CD4-positive, alpha-beta T cell treated with Interleukin-17A for 4 hours (primary cell): ENCODE measurements around the gene DNER.
"Not testable (repeated sequence)": the region's sequence is repeated elsewhere in the genome, so short reads cannot be mapped to it uniquely, and the experiment has no call there.

Experiments
- DNase-seq: peaks from one replicate; pipeline ENCODE4 v3.0.0-alpha.2; 2020; ENCODE audit warnings: mixed read lengths

DNER gene

DNA sequence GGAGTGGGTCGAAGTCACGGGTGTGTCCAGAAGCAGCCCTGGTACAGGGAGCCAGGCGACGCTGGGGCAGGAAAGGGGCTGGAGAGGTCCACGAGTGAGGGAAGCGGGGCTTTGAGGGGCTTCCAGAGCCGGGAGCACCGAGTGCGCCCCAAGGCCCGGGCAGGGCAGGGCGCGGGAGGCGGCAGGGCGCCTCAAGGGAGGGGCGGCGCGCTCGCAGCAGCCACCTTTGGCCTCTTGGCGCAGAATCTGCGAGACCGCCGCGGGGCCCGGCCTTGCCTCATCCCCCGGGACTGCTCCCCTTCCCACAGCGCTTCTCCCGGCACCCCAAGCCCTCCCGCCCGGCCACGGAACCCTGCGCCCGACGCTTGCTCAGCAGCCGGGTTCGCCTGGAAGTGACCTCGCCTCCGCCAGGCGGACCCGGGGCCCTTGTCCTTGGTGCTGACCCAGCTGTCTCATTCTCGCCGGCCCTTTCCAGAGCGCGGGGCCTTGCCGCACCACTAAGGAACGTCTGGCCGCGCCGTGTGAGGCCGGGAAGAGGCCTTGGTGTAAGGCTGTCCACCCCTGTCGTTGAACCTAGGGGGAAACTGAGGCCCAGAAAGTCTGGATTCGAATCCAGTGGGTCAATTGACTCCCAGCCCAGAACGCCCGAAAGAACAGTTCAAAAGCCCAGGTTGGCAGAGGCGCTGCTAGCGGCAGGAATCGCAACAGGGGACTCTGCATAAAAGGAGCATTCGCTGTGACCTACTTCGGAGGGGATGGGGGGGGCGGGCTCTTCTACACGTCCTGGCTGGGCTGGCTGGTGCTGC lies 584 bp upstream of the DNER start:
- peak; percentile 18 for DNase-seq

DNA sequence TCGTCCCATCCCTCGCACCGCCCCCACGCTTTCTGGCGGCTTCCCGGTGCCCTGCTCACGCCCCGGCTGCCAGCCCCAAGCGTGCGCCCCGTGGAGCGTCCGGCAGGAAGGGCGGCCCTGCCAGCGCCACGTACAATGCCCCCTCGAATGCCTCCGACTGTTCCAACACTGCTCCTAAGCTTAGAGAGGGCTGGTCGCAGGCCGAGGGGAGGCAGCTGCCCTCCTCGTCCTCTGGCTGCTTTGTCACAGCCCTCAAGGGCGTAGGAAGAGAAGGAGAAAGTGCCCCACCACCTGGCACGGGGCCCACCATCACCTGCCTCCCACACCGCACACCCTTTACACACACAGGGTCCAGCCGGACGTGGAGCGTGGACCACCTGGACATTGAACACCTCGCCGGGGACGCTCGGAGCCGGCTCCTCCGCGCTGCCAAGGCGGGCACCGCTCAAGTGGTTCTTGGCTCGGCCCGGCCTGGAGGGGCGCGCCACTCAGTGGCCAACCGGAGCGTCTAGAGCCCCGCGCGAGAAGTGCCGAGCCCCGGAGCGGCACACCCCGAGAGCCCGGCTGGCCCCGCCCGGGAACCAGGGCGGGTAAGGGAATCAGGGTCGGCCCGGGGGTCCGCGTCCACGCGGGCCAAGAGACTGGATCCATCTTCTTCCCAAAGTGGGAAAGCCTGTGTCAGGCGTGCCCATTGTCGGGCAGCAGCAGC lies 830 bp downstream of the DNER start:
- no peak for DNase-seq

DNA sequence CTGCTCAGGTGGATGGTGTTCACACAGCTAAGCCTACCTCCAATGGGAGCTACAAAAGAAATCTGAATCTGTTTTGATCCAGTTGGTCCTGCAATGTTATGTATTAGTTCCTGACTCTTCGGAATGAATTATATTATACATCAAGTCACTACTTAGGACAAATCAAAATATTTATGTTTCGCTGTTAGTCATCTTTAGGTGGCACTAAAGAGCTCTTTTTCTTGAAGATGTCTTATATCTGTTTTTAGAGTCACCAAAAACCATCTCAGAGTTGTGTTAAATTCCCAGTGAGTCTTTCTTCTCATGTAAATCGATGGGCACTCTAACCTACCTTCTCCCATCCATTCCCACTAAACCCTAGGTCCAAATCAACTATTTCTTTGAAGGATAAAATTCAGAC lies 2.2 kb downstream of the DNER start:
- no peak for DNase-seq

DNA sequence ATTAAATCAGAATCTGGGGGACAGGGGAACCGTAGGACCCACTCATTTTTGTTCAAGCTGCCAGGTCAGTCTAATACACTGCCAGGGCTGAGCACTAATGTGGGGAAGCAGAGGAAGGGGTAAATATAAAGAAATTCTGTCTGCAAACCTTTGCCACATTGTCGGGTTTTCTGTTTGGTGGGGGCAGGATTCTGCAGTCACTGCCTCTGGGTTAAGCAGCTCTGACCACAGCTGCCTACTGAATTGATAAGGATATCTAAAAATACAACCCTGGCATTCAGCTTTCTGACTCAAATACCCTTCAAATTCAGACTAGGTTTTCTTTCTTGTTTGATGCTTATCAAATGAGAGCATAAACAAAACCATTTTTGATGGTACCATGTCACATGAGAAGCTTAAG lies 6.0 kb downstream of the DNER start:
- DNase-seq: no peak

DNA sequence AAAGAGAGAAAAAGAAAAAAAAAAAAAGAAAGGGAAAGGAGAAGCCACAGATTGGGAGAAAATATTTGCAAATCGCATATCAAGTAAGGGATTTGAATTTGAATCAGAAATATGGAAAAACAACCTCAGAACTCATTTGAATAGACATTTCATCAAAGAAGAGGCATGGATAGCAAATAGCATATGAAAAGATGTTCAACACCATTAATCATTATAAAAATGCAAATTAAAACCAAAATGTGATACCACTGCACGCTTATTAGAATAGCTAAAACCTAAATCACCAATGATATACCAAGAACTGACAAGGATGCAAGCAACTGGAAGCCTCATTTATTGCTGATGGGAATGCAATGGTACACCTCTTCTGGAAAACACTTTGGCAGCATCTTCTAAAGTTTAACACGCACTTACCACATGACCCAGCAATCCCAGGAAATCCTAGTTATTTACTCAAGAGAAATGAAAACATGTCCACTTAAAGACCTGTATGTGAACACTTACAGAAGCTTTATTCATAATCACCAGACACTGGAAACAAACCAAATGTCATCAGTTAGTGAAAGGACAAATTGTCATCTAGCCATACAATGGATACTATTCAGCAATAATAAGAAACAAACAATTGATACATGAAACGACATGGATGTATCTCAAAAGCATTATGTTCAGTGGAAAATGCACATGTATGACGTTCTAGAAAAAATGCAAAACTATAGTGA lies 10.3 kb downstream of the DNER start:
- no peak for DNase-seq

DNA sequence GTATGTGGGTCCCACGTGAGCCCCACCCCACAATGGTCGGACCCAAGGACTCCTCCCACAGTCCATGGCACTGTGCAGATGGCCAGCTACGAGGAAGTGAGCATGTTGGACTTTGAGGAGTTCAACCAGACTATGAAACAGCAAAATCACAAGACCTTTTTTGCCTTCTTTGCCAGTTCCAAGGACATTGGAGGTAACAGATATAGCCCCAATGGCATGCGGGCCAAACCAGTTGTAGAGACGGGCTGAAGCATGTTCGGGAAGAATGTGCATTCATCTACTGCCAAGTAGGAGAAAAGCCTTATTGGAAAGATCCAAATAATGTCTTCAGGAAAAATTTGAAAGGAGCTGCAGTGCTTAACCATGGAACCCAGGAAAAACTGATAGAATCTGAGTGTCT lies 12.6 kb downstream of the DNER start:
- no peak for DNase-seq

DNA sequence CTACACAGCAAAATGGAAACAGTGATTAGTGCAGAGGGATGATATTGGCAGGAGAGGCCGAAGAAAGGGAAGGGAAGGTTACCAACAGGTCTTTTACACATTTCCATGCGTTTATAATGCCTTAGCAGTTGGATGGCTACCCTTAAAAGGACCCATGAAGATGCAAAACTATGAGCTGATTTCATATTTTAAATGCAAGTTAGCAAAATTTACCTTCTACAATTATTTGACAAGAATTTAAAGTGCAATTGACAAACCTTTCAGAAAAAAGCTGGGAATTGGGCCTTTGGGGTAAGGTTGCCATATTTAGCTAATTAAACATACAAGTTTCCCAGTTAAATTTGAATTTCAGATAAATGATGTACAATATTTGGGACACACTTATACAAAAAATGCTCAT lies 13.3 kb downstream of the DNER start:
- DNase-seq: no peak

DNA sequence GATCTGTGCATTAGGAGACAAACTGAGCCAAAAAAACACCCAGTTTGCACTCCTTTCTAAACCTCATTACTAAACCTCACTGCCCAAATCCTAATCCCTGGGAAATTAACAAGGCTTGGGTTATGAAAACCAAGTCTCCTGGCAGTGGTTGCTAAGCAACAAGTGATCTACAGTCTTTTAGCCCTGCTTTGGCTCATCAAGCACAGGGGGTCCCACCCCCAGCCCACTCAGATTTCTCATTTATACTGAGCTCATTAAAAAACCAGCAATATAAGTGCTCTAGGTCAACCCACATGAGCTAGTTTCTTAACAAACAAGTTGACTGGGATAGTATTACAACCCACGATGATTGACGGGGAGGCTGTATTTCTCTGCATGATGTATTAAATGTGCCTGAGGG lies 18.4 kb downstream of the DNER start:
- DNase-seq: no peak

DNA sequence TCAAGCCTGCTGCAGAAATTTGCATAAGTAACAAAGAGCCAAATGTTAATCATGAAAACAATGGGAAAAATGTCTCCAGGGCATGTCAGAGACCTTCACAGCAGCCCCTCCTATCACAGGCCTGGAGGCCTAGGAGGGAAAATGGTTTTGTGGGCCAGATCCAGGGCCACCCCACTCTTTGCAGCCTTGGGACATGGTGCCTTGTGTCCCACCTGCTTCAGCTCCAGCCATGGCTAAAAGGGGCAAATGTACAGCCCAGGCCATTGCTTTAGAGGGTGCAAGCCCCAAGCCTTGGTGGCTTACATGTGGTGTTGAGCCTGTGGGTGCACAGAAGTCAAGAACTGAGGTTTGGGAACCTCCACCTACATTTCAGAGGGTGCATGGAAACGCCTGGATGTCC lies 20.5 kb downstream of the DNER start:
- DNase-seq: not testable (repeated sequence)

DNA sequence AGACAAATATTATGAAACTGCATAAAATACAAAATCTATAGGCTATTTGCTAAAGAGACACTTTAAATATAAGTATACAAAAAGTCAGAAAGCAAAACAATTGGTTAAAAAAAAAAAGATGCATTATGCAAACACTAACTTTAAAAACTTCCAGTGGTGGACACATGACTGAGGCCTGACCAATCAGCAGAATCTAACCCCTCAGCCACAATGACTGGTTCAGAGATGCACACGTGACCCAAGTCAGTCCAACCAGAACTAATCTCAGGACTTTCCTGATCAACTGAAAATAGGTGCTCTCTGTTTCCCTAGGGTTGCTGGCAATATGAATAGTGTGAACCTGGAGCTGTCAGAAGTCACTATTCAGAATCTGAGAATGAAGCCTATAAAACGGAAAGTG lies 22.7 kb downstream of the DNER start:
- no peak for DNase-seq

DNA sequence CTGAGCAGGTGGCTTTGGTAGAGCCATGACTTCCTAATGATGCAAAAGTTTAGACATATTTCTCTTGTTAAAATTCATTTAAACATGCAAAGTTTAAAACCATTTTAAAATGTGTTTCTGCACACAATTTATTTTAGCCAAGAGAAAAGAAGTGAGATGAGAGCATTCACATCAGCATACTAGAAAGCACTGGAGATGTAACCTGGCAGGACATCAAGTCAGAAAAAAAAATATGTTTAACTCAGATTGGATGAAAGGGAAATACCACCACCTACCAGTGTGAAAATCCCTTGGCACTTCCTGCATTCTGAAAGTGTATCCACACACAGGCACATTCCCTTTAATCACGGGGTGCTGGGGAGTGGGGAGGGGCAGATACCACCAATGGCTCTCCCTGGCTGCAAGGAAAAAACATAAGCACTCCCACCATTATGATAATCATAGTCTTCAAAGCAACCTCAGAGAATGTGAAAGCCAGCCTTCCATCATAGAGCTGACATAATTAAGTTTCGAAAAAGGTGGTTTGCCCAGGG lies 25.0 kb downstream of the DNER start:
- no peak for DNase-seq

DNA sequence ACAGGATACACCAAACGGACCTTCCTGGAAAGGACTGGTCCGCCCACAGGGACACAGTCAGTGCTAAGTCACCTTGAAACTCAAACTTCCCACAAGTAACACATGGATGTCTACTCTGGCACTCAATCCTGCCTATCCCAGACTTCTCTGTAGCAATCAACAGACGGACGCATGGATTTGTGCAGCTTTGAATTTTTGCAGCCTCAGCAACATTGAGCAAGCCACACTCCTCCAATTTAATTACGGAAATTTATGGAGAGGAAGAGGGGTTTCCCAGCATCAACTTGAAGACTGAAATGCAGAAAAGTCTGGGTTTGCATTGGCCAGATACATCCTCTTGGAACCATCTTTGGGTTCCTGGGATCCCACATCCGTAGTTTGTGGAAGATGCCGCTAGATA lies 26.2 kb downstream of the DNER start:
- no peak for DNase-seq

DNA sequence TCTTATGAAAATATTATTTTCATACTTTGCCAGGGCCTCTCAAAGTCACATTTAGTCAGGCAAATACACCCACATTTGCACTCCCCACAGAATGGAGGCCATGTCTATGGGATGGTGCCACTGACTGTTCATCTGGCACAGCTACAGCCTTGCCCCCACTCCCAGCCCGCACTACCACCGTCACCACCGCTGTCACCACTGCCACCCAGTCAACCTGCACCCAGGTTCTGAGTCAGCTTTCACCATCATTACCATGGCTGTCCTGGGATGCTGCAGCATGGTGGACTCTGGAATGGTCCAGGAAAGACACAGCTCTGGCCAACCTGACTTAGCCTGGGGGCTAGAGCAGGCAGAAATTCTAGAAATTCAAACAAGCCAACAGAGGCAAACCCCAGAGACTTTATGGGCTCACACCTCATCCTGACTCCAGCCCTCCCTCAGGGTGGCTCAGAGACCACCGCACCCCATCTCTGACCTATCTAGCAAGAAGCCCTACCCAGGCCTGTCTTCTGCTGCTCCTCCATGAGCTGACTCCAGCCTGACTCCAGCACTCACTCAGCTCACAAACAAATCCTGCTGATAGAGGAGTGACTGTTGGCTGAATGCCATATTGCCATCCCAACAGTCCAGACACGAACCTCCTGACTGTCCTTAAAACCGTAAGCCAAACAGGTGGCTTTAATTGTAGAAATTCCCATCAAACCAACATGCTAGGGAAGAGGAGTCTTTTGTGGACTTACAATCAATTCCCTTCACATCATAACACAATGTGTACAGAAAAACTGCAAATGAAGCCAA lies 28.0 kb downstream of the DNER start:
- no peak for DNase-seq

DNA sequence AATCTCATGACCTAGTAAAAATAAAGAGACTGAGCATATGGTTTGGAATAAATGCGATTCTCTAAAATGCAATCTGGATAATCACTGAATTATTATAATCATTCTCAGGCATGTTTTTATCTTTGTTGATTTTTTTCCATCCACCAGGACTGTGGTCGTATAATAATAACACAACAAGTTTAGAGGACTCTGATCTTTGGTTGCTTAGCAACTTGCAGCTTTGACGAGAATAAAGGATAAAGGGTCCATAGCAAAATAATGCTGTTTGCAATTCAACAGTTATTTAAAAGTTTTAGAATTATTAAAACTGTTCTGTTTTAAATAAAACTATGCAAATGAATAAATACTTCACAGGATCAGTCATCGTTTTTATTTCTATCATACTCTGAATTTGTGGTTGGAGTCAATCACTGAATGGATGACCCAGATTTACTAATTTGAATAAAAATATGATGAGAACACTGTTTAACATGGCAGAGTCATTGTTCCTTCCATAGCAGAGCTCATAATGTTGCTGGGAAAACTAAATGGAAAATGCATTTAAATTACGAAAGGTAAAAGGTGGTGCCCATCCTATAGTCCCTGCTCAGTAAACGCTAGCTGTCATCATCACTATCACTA lies 29.3 kb downstream of the DNER start:
- DNase-seq: no peak

DNA sequence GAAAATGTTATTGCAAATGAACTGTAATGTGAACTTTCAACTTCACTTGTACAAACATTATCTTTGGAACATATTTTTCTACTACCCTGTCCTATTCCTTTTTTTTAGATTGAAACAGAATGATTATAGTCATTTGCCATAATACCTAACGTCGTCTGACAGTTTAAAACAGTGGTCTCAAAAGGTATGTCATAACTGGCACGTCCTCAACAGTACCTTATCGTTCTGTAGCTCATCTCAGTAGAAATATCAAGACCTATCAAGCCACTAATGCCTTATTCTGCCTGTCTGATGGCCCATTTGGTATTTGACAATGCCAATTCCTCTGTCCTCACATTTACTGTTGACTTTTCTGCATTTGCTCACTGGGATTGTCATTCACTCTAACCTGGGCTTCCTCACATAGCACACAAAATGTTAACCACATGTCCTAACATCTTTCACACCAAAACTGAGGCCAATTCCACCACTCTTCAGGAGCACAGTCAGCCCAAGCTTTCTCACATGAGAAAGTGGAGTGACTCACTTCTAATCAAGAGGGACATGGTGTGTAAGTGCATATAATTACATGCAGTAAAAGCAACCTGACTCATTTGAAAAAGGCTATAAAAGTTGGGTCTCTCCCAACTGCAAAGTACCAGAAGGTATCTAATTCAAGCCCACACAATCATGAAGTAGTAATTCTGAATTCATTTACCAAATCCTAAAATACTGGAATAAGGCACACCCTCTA lies 34.8 kb downstream of the DNER start:
- no peak for DNase-seq

DNA sequence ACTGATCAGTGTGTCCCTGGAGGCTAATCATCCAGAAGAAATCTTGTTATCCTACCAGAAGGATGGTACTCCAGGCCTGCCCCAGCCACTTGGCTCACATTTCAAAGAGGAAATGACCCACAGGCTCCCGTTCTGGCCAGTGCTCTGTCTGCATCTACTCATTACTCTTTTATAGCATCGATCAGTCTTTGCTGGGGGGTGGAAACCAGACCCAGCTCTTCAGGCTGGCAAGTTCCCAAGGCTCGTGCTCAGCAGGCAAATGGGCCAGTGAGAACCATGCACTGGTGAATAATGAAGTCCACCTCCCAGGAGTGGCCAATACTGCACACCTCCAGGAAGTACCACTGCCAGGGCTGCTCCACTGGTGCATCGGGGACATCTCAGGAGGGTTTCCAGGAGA lies 38.8 kb downstream of the DNER start:
- no peak for DNase-seq

DNA sequence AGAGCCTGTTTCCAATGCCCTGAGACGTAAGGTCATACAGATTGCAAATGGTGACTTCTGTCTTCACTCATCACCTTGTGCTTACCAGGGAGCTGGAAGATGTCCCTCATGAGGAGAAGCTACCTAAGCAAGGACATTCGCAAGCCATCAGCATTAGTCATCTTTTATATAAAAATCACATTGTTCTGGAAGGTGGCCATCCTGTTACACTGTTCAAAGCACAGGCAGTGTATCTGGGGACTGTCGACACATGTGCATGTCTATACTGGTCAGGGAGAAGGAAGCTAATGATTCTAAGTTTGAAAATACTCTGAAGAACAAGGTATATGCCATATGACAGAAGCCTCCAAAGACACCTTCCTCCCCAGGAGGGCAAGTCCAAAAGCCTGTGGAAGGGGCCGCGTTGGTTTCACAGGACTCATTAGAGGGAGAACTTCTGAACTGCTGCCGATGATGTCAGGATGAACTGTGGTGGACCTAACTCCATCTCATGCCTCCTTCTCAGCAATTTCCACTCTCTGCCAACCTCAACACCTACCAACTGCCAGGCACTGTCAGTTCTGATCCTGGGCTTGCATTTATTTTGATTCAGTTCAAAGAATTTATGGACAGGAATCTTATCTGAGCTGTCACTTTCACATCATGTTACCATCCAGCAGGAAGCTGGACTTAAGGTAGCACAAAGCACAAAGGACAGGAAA lies 39.4 kb downstream of the DNER start:
- no peak for DNase-seq

DNA sequence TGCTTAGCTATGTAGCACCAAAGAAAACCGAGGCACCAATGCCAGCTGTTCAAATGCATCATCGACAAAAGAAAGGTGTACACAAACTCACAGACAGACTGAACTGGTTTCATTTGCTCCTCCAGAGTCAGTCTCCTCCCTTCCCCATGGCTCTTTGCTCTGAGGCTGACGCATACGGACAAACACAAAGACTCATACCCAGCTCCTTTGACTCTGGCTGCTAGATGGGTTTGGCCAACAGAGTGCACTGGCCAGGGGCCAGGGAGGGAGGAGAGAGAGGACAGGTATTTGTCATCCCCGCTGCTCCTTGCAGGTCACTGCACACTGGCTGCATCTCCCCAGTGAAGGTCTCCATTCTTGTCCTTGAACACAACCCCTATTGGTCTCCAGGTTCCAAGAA lies 40.7 kb downstream of the DNER start:
- no peak for DNase-seq

DNA sequence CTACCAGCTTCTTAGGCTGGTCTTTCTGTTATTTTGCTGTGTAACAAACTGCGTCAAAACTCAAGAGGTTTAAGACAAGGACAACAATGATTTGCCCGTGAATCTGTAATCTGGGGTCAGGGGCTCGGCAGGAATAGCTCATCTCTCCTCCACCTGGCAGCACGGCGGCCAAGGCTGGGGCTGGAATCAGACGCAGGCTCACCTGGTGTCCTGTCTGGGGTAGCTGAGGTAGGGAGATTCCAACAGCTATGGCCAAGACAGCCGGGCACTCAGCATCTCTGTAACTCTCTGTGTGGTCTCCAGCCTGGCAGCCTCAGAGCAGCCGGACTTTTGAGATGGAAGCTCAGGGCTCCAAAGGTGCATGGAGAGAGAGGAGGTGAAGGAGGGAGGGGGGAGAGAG lies 42.3 kb downstream of the DNER start:
- DNase-seq: no peak

DNA sequence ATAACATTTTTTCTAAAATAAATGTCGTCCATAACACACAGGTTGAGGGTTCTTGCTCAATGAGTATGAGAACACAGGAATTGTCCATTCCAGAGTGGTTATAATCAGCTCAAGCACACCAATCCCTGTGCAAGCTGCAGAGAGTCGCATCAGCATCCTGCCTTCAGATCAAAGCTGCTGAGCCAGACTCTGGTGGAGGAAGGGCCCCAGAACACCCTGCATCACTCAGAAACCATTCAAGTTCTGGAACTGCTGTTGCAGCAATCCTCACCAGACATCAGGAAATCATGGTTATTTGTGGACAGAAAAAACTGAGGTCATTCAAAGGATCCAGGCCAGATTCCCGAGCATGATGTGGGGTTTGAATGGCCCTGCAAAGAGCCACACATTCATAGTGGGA lies 44.5 kb downstream of the DNER start:
- DNase-seq: no peak

DNA sequence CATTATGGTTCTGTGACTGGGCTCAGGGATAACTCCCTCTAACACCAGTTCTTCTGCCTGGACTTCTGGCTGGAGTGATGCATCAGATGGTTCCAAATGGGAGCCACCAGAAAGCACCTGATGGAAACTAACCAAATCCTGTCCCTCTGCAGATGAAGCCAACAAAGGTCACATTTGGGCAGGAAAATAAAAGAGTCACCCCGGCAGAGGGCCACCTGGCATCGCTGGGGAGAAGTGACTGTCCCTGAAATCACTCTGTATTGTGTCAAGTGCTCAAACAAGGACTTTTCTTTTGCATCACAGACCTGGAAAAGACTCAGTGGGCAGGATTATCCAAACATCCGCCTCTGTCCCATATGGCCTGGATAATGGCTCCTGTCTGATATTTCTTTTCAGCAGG lies 47.5 kb downstream of the DNER start:
- DNase-seq: no peak
